GM18907 (cell line): Measurements from ENCODE around the gene SEMA4D.

Source experiments
- ATAC-seq: cut with Tn5 transposase; IDR thresholded peaks from one replicate; pipeline ENCODE4 v1.9.1; 2021; ENCODE audit warnings: mild to moderate bottlenecking, moderate library complexity; ENCODE audit not compliant: unreplicated experiment

Gene SEMA4D

DNA sequence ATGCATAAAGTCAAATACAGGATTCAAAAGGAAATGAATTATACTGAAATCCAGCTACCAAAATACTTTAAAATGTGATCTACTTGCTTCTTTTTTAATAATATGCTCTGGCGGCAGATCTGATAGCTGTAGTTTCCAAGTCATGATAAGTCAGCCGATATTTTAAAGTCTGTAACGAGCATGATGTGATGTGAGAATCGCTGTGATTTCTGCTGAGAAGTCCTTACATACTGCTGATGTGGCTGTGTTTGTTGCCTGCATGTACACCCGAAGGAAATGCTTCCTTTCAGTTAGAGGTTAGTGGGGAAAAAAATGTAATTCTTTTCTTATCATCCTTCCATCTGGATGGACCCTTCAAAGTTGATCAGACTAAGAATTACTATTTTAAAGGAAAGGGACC, 4.8 kb upstream of the SEMA4D start:
- ATAC-seq: no peak

- no peak for ATAC-seq
These were observed 4.2 kb upstream of the SEMA4D start for GRCh38 chr9:89502038-89502601.

DNA sequence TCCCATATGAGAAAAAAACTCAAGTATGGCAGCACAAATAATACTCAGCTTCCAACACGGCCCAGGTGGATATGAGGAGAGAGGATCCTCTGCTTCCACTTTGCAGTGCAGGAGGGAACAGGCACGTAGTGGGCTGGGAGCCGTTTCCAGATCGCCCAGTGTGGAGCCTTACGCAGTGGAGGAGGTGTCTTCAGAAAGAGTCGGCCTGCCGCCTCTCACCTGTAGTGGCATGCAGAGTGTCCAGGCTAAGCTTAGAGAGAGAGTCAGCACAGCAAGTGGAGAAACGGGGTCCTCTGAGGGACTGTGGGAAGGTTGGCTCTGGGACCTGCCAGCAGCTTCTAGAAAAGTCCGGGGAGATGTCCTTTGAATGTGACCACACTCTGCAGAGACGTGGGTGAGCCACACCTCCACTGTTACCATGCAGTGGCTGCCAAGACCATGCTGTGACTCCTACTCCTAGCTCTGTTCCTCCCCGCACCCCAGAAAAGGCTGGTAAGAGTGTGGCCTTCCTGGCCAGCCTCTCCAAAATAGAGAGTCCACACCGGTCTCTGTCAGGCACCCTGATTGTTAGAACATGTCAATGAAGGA, 3.5 kb upstream of the SEMA4D start:
- no peak for ATAC-seq

DNA sequence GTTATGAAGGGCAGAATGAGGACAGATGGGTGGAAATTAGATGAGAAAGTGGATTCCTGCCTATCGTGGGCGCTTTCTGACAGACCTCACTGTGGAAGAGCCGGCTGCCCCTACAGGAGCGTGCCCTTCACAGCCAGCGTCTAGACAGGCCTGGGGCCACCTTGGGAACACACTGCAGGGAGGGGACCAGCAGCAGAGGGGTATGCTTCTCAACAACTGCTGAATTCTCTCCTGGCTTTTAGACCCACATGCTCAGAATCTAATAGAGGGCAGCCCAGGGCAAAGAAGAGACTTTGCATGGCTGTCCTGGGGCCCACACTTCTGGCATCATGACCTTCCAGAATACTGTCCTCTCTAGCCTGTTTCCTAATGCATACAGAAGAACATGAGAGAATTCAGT, 2.1 kb upstream of the SEMA4D start:
- ATAC-seq: no peak

- ATAC-seq: no peak
These were observed 1.1 kb upstream of the SEMA4D start for GRCh38 chr9:89498852-89499480.

- ATAC-seq: peak; percentile 16
These were observed 503 bp downstream of the SEMA4D start for GRCh38 chr9:89497257-89497963.

DNA sequence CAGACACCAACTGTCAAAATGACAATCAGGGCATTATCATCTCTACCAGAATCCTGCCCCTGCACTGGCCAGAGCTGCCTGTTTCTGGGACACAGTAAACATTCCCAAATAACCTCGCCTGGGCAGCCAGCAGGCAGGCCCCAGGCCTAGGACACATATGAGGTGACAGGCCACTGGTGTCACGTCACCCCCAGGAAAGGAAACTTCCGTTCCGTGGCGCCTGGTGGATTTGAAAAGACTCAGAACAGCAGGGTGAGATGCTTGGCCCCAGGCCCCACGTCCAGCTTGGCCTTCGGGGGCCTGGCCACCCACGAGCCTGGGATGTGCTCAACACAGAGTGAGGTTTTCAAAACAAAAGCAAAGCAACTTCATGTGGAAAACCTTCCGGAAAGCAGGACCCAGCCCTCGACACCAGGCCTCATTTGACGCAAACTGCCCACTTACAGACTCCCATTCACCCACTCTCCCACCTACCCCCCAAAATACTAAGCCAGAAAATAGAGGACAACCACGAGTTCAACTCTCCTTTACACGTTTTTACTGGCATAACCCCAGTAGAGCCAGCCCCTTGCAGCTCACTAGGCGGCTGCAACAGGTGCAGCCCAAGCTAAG, 1.2 kb downstream of the SEMA4D start:
- ATAC-seq: no peak

GRCh38 chr9:89495824-89496560, 1.9 kb downstream of the SEMA4D start:
- no peak for ATAC-seq

- ATAC-seq: no peak
These were observed 3.7 kb downstream of the SEMA4D start for GRCh38 chr9:89494199-89494598.

DNA sequence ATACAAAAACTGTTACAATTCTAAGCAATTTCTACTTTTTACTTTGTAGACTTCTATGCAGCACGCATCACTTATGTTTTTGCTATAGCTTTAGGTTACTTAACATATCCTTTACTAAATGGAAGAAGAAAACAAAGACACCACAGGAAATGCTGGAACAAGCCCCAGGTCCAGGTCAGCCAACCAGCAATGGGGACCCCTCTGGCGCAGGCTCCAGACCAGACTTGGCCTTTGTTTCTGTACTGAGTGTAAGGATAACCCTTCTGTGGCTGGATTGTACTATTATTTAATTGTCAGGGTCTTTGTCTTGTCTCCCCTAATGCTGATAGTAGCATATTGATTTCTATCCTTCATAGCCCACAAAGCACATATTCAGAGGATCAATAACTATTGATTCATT, 4.2 kb downstream of the SEMA4D start:
- no peak for ATAC-seq

DNA sequence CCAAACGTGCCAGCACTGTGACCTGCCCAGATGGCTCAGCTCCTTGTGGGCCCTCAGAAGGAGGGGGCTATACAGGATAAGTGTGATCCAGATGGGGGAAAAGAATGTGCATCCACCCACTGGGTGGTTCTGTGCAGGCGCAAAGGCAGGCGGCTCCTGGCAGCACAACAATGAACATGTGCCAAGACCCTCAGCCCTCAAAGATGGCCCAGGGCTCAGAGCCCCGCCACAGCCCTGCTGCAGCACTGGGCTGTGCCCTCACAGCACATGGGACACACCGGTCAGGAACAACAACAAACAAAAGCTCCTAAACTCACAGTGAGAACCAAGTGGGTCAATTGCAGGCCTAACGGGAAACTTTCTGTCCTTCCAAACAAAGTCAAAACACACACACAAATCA, 4.7 kb downstream of the SEMA4D start:
- no peak for ATAC-seq

DNA sequence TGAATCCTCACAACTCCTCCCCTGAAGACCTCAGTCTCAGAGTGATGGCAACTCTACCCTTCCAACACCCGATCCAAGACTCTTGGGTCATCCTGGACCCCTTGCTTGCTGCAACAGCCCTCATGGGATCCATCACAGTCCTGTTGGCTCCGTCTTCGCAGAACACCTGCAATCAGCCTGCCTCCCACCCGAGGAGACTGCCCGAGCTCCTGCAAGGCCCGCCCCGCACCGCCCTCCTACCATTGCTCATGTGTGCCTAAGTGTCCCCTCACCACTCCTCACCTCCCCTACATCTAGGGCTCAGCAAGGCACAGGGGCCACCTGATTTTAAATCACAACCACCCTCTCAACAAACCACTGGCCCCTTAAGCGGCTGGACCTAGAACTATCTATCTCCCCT, 5.3 kb downstream of the SEMA4D start:
- ATAC-seq: no peak

DNA sequence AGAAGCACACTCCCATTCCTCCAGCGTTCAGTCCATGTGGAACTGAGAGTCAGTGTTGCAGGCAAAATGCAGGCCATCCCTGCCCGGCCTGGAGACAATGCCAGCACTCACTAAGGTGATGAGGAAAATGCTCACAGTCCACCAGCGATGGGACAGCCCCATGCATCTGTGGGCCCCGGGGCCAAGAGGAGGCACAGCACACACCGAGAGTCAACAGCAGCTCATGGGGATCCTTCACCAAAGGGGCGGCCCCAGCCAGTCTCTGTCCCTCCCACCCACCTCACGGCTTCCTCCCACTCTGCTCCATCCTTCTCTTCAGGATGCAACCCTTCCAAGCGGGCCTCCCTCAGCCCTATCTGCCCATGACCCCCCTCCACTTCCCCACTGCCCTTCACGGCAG, 6.2 kb downstream of the SEMA4D start:
- no peak for ATAC-seq

GRCh38 chr9:89489548-89490530, 8.1 kb downstream of the SEMA4D start:
- ATAC-seq: no peak

DNA sequence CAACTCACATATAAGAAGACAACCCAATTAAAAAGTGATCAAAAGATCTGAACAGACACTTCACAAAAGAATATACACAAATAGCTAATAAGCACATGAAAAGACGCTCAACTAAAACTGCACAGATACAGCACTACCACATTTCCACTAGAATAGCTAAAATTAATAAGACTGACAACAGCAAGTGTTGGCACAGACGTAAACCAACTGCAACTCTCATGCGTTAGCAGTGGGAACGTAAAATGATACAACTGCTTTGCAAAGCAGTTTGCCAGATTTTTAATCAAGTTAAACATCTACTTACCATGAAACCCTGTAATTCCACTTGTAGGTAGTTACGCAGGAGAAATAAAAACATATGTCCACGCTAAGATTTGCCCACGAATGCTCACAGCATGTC, 9.0 kb downstream of the SEMA4D start:
- no peak for ATAC-seq

DNA sequence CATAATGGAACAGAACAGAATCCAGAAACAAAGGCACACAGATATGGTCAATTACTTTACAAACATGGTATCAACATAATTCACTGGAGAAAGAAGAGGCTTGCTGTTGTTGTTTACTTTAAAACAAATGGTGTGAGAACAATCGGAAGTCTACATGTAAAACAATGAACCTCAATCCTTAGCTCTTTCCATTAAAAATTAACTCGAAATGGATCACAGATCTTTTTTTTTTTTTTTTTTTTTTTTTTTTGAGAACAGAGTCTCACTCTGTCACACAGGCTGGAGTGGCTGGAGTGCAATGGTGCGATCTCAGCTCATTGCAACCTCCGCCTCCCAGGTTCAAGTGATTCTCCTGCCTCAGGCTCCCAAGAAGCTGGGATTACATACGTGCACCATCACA, 9.8 kb downstream of the SEMA4D start:
- ATAC-seq: no peak

DNA sequence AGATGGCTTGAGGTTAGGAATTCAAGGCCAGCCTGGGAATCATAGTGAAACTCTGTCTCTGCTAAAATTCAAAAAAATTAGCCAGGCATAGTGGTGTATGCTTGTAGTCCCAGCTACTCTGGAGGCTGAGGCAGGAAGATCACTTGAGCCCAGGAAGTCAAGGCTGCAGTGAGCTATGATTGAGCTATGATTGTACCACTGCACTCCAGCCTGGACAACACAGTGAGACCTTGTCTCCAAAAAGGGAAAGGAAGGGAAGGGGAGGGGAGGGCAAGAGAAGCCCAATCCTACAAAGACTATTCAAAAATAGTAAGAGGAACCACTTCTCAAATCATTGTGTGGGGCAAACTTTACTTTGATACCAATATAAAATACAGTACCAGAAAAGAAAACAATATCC, 11.2 kb downstream of the SEMA4D start:
- ATAC-seq: no peak

DNA sequence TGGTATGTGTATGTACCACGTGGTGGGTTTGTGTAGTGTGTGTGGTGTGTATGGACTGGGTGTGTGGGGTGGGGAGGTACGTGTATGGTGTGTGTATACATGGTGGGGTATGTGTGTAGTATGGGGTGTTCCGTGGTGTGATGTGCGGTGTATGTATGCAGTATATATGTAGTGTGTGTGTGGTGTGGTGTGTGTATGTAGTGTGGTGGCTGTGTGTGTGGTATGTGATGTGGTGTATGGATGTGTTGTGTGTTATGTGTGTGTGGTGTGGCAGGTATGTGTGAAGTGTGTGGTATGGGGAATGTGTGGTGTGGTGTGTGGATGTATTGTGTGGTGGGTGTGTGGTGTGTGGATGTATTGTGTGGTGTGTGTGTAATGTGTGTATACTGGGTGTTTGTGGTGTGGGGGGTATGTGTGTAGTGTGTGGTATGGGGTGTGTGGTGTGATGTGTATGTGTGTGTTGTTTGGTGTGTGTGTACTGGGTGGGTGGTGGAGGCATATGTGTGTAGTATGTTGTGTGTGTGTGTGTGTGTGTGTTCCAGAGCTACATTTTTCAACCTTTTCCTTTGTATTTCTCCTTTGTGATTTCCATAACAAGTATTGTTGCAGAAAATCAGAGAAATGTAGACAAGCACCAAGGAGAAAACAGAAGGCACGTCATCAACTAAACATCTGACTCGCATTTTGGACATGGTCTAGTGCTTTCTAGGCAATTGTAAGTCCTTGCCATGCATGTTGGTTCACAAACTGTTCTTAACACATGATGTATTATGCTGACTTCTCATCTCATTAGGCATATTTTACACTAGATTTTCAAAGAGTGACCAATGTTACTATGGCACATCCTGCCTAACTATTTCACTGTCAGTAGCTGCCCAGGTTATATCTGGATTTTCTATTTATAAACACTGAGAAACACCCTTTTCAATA, 13.2 kb downstream of the SEMA4D start:
- peak; percentile 37 for ATAC-seq
